ENCODE results near the gene SCP2.

Gene SCP2

GRCh38 chr1:52927212-52928014 lies at the start of gene SCP2:
SCP2 (plus strand) TSS chr1:52927276; CDS start chr1:52927397, 121 bp downstream.
- DNase-seq = peak; percentile 77 to 84

GRCh38 chr1:52877554-52877953 lies 49.5 kb upstream of the SCP2 start:
- no peak for DNase-seq

GRCh38 chr1:52880206-52880605 lies 46.9 kb upstream of the SCP2 start:
- DNase-seq = no peak

- DNase-seq = no peak
Observed at GRCh38 chr1:52887483-52887882, 39.6 kb upstream of the SCP2 start.

GRCh38 chr1:52892424-52893215 lies 34.5 kb upstream of the SCP2 start:
- DNase-seq = no peak

- DNase-seq = no peak
Observed at GRCh38 chr1:52899445-52899894, 27.6 kb upstream of the SCP2 start.

- no peak for DNase-seq
Observed at GRCh38 chr1:52900402-52900801, 26.7 kb upstream of the SCP2 start.

- DNase-seq = no peak
Observed at GRCh38 chr1:52901384-52901783, 25.7 kb upstream of the SCP2 start.

- DNase-seq = no peak
Observed at GRCh38 chr1:52904208-52904926, 22.7 kb upstream of the SCP2 start.

- DNase-seq = peak; percentile 21 to 26
Observed at GRCh38 chr1:52904927-52905698, 22.0 kb upstream of the SCP2 start.

GRCh38 chr1:52906135-52906603 lies 20.9 kb upstream of the SCP2 start:
- DNase-seq = no peak

- no peak for DNase-seq
Observed at GRCh38 chr1:52907068-52907811, 19.8 kb upstream of the SCP2 start.

- DNase-seq = no peak
Observed at GRCh38 chr1:52907812-52908153, 19.3 kb upstream of the SCP2 start.

- DNase-seq = no peak
Observed at GRCh38 chr1:52911541-52911940, 15.5 kb upstream of the SCP2 start.

- DNase-seq = no peak
Observed at GRCh38 chr1:52913014-52913413, 14.1 kb upstream of the SCP2 start.

- no peak for DNase-seq
Observed at GRCh38 chr1:52913537-52913936, 13.5 kb upstream of the SCP2 start.

GRCh38 chr1:52914463-52914862 lies 12.6 kb upstream of the SCP2 start:
- DNase-seq = no peak

GRCh38 chr1:52915211-52915854 lies 11.7 kb upstream of the SCP2 start:
- DNase-seq = no peak

- no peak for DNase-seq
Observed at GRCh38 chr1:52915855-52916220, 11.2 kb upstream of the SCP2 start.

- DNase-seq = no peak
Observed at GRCh38 chr1:52916241-52916975, 10.7 kb upstream of the SCP2 start.

- DNase-seq = no peak
Observed at GRCh38 chr1:52917156-52917555, 9.9 kb upstream of the SCP2 start.

Measured in CD4-positive, alpha-beta T cell treated with Interleukin-1 beta for 1 hour (primary cell).